GM04504 (cell line): ENCODE data around the gene GAS2.
A peak's percentile ranks its signal among the peaks of the same experiment; 100 is the strongest.

ENCODE experiments used
- DNase-seq: peaks from one replicate; pipeline ENCODE4 v3.0.0-alpha.2; 2012; ENCODE audit warnings: low read depth

GAS2 gene

DNA sequence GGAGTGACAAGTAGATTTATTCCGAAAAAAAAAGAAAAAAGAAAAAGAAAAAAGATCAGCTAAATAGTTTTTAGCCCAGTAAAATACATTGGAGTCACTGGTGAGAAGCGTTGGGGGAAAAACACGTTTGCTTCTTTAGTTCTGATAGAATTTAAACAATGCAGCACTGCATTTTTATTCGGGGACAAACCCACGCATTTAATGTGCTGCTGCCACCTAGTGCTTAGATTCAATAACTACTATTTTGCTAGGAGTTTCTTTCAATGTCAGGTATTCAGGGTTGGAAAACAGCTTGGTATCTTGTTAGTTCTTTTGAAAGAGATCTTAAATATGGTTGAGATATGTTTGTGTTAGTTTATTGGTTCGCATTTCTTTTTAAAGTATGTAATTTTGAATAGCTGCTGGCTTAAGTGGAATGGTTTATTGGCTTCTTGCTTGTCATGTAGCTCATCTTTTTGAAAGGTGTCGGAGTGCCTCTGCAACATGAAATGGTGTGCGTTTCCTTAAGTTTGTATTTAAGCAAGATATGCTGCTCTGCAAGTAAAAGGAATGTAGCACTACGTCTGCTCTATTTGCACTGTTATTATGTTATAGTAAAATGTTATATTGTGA, 121.2 kb downstream of the GAS2 start:
- DNase-seq: peak; percentile 10

DNA sequence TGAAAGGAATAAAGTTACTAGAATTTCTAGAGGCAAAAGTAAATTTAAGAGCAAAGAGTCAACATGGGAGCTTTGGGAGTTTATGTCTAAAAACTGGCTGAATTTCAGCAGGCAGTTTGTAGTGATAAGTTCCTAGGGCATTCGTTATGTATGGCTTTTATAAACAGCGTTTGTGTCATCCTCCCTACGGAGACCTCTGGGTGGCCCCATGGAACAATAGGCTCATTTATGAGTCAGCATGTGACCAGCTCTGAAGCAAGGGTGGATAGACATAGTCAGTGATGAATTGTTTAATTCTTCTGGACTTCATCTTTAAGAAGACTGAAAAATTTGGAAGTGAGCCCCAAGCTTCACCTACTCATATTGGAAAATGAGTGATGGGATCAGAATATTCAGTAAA, 126.1 kb downstream of the GAS2 start:
- peak; percentile 1 for DNase-seq

DNA sequence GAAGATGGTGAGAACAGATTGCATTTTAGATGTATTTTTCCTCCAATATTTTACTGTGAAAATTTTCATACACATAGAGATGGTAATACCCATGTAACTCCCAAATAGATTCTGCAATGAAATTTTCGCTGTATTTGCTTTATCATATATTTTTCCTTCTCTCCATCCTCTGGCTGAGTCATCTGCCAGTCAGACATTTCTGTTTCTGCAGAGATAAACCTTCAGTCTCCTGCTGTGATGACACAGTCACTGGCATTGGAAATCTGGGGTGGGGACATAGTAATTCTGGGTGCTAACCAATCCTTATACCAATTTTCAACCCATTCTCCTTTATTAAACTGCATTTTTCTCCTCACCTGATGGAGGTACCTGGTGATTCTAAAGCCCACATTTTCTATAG, 129.5 kb downstream of the GAS2 start:
- no peak for DNase-seq

DNA sequence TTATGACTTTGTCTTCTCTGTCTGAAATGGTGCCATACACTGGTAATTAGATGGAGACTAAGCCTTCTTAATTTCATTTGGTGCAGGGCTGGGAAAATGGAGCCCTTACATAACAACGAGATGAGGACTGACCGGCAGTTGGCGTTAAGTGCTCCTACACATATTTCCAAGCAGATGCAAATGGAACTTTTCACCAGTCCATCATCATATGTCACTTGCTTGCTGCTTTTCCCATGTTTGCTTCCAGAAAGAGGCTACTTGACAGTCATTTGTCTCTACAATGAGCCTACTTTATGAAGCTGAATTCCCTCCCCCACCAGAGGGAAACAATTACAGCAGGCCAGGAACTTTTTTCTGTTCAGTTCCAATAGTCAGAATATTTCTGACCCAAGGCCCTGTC, 130.6 kb downstream of the GAS2 start:
- DNase-seq: no peak

DNA sequence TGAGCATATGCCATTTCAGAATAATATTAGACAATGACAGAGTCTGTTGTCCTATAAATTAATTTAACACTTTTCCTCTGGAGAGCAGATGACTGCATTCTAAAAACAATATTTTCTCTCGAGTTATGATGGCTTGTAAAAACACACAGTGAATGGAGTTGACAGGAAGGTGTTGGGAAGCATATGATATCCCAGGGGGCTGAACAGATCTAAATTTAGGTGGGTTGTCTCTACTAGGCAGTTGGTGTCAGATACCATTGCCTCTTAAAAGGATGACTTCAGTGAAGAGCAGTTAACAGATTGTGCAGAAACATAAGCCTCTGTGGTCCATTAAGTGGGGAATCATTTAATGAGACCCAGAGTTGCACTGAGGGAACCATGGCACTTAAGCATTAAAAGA, 132.5 kb downstream of the GAS2 start:
- no peak for DNase-seq

DNA sequence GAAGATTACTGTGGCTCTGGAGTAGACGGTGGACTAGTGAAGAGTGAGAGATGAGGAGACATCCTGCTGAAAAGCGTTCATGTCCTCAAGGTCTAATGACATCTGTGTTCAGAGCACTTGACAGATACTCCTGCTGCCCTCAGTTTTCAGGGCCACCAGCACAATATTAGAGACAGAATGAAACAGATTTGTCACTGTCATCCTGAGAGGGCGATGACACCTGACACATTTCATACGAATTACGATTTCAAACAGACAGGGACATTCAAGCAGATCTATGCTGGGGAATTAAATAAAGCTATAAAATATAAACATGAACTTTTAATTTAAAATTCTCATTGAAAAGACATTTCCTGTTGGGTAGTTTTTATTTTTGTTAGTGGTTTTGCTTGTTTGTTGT, 134.1 kb downstream of the GAS2 start:
- DNase-seq: no peak

DNA sequence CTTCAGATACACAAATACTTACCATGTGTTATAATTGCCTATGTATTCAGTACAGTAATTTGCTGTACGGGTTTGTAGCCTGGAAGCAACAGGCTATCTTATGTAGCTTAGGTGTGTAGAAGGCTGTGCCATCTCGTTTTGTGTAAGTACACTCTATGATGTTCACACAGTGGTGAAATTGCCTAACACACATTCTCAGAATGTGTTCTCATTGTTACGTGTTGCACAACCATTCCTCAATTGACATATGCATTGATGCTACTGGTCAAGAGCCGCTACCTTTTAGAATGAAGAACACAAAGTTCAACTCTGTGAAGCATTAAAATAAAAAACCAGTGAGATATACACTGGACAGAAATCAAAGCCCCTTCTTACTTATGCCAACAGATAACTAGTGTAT, 136.4 kb downstream of the GAS2 start:
- no peak for DNase-seq

DNA sequence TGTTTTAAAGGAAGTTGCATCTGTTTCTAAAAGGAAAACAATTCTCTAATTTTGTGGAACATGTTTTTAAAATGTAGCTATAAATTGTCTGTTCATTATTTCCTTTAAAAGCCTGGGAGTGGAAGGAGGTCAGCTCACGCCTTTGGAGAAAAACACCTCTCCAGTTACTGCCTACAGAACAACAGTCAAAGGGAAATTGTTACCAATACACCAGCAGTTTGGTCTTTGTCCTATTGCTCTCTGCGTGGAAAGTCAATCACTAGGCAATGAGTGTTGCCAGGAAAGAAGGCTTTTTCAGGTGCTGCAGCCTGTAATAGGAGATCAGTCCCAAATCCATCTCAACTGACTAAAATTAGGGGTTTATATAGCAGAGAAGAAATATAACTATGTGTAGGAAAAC, 141.0 kb downstream of the GAS2 start:
- DNase-seq: no peak

DNA sequence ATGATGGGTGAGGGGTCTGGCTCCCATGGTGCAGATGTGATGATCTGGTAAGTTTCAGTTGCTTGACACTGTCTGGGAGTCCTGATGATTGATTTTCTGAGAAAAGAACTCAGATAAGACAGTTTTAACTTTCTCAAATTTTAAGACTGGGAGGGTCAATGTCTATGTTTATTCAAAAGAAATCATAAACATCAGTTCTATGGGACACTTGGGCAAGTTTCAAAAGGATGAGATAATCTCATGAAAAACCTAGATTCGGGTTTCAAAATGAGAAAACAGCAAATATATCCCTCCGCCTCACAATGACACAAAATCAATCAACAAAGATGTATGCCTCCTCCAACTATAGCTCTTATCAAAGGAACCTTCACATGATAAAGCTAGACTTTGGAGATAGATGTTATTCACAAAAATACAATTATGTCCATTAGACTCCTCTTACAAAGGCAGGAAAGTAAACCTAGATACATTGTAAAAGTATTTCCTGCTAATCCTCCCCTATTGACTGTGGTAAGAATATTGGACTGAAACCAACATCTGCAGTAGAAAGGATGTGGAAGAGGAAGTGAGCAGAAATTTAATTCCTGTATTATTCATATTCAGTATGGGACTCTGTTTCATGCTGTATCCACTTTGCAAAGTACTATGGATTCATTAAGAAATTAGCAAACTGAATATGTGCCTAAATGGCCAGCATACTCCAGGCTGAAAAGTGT, 141.6 kb downstream of the GAS2 start:
- DNase-seq: no peak

DNA sequence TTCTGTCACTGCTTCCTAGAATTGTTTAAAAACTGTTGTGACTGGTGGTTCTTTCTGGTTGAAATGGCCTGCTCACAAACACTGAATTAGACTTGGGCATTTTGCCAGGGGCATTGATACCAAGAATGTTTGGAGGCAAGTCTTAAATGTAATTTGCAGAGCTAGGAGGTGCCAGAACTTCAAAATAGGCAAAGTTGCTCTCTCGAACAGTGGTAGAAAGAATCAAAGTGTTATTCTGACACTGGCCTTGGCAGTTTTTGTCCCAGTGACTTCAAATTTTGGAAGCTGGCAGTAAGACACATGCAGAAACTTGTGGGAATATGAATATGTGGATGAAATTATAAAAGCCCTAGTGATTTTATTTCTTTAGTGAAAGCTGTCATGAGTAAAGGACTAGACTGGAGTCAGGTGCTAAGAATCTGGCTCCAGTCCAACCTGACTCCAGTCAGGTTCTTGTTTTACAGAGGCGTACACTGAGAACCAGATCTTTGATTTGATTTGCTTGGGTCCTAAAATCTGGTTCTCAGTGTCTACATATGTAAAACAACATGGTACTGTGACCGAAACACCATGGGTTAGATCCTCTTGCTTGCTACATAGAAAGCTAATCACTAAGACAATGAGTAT, 142.3 kb downstream of the GAS2 start:
- no peak for DNase-seq

DNA sequence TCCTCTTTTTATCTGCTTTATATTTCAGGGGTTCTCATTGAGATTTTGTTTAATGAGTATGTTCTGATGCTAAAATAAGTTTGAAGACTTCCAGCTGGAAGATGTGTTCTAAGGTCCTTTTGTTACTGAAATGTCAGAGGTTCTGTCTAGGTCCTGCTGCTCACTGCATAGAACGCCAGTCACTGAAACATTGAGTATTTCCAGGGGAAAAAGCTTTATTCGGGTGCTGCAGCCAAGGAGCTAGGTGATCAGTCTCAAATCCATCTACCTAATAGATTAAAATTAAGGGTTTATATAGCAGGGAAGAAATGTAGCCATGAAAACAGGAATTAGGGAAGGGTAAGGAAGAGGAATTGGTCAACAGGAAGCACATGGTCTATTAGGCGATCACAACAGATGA, 143.5 kb downstream of the GAS2 start:
- DNase-seq: no peak

DNA sequence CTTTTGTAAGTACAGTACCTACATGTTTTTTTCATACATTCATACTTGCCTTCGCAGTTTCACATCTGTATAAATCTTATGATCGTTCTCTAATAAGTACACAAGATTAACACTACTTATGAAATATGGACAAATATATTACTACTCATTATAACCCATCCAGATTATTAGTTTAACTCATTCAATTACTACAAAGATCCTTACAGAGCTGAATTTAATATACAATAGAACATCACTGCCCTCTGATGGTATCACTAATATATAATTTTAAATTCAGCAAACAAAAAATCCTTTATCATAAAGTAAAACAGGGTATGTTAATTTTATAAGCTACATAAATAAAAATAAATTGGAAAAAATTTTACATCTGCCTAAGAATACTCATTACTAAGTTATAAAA, 155.8 kb downstream of the GAS2 start:
- no peak for DNase-seq

DNA sequence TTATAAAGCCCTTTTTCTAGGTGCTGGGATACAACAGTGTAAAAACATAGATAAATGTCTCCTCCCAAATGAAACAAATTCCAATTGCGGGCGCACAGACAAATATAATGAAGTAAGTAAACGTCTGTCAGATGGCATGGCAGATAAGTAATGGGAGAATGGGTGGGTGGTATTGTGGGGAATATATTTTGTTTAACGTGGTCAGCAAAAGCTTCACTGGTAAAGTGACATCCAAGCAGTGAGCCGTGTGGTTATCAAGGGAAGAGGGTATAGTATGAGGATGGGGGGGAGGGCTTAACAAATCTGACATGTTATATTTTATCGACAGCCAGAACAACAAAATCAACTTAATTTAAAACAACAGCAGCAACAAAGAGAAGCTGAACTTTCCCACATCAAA, 162.0 kb downstream of the GAS2 start:
- no peak for DNase-seq

DNA sequence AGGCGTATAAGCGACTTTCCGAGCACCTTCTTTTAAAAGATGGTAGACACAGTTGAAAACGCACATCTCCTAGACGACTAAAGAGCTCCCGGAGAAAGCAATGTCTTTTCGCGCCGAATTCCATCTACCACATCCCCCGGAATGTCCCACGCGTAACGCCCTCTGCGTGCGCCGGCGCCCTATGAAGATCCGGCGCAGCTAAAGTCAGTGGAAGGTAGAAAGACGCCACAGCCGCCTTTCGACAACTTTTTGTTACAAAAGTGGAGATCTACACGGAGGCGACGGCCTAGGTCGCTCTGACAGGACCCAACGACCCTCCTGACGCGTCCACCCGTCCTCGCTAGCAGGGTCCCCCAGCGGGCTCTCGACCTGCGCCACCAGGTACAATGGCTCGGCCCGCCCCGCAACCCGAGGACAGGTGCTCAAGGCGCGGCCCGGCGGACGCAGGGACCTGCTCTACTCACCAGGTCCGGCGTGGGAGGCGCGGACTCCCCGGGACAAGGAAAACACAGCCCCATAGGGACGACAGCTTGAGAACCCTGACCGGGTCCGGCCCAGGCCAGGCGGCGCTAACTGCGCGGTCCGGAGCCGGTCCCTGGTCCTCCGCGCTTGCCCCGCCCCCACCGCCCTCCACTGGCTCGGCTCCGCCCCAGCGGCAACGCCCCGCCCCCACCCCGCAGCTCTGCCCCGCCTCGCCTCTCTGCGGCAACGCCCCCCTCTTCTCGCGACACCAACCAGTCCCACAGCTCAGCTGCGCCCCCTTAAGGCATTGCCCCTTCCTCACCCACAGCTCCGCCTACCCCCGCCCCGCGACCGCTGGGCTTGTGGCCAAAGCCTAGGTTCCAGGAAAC, 163.0 kb downstream of the GAS2 start, which contains the start of gene SVIP:
SVIP (minus strand) TSS at position 571 of the 851 bp plus-strand sequence; CDS start at position 518, 53 bp downstream.
- DNase-seq: peak; percentile 41

DNA sequence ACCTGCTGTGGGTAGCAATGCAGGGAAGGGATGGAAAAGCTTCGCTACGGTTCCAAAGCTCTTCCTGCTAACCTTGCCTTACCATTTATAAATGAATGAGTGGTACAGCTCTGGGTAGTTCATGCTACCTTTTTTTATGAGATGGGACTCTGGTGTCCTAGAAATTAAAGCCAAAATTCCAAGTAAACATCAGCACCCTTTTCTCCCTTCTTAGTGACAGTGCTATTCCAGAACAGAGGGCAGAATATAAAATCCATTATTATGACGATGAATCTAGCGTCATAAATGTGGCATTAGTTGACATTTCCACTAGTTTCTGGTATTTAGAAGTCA, 163.6 kb downstream of the GAS2 start:
- DNase-seq: no peak

DNA sequence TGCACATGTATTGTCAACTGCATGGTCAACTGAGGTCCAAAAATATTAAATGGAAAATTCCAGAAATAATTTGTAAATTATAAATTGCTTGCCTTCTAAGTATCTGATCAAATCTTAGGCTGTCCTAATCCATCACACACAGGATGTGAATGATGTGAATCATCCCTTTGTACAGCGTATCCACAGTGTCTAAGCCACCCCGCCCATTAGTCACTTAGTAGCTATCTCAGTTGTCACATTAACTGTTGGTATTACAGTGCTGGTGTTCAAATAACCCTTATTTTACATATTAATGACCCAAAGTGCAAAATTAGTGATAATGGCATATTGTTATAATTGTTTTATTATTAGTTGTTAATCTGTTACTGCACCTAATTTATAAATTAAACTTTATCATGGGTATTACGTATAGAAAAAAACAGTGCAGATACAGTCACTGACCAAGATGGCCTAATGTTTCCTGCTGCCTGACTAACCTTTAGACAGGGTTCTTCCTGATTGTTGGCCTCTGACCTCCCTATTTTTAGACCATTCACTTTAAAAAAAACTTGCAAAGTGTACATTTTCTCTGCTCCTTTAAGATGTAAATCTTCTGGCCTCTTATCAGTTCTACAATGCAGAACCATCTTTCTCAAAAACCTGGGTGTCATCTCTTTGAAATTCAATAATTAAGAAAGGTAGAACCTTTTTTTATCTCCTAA, 166.1 kb downstream of the GAS2 start:
- DNase-seq: no peak

DNA sequence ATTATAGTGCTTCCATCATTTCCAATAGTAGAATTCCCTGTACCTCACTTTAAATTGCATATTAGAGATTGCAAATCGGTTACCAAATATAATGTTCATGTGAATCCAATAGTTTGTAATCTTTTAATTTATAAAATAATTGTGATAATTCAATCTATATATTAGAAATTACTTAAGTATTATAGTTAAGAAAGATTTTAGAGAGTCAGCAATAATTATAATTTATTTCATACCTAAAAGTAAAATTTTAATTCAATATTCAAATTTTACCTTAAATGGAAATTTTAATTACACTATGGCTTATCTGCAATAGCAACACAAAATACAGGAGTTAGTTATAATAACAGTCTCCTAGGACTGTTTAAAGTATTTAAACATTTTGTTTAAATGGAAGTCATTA, 180.3 kb downstream of the GAS2 start:
- no peak for DNase-seq

DNA sequence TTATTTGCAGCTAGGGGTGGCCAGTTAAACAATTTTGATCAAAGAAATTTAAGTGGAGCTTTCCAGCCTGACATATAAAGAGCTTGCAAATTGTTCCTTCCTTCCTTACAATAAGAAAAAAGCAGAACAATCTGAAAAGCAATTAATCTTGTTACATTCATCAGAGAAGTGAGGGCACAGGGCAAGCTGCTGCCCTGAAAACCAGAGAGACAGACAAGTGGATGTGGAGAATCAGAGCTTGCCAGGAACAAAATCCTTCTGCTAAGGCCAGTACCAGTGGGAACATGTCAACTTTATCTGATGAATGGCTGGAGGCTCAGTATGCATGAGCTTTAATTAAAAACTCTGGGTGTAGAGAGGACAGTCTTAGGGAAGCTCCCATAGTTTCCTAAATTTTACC, 185.1 kb downstream of the GAS2 start:
- DNase-seq: no peak

DNA sequence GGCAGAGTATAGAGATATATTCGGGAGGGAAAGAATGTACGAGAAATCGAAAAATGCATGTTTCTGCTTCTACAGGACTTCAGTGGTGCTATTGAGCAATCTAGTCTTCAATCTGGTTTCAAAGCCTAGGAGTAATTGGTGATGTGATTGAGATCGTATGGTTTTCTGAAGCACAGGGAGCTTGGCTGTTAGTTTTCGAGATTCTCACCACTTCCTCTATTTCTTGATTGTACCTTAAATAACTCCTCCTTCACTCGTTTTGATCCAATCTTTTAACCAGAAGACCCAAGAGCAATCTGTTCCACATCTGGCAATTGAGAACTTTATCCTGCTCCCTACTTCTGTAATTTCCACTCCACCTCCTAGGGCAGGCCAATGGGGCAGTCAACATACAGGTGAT, 193.3 kb downstream of the GAS2 start:
- no peak for DNase-seq

DNA sequence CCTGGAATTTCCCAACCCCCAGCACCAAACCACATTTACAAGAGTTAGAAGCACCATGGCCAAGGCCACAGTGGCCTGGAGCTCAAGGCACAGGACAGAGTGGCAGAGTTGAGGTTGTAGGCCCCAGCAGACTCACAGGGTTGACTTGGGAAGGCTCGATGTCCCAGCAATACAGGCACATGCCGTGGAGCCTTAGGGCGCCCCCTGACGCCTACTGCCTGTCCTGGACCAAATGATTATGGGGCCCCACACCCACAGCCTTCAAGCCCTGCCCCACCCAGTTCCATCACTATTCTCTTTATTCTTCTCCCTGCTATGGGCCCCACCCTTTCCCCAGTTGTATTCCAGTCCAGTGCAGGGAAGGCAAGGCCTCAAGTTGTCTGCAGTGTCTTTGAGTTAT, 193.8 kb downstream of the GAS2 start, which contains the start of gene CCDC179:
CCDC179 (minus strand) TSS at position 234 of the 400 bp plus-strand sequence; CDS start at position 181, 53 bp downstream.
- no peak for DNase-seq
